HEK293 (cell line): ENCODE data around the gene RO60.

Experiments
- CTCF ChIA-PET: fragments of 350-600 bp; formaldehyde crosslinking; extraction: SDS; loops from one replicate; lab custom pipeline; 2021; ENCODE audit warnings: antibody characterized with exemption; lab: Yijun Ruan, JAX
- POLR2A ChIA-PET: fragments of 300-600 bp; formaldehyde crosslinking; extraction: SDS; loops from one replicate; lab custom pipeline; 2020; ENCODE audit warnings: antibody characterized with exemption, inconsistent platforms; lab: Yijun Ruan, JAX
- H3K27ac ChIP-seq: fragments of 200-500 bp; sonication (Bioruptor generic); 2 replicates; pipeline ENCODE4 v1.5.1; 2014; ENCODE audit warnings: low read depth, low read length, control low read depth, inconsistent platforms; ENCODE audit errors: extremely low read depth
- H3K36me3 ChIP-seq, 2 experiments: fragments of 200-500 bp in 1 of 2; sonication (Bioruptor generic) in 1 of 2; 1 replicate in 1 of 2; 2 replicates in 1 of 2; pipeline ENCODE4 v1.5.1; 2014 to 2017; ENCODE audit warnings: inconsistent platforms in 2 of 2, low read length in 2 of 2; ENCODE audit not compliant: control insufficient read depth in 2 of 2, insufficient read depth in 1 of 2
- H3K4me1 ChIP-seq: fragments of 200-500 bp; sonication (Bioruptor generic); 2 replicates; pipeline ENCODE4 v1.5.1; 2014; ENCODE audit warnings: mild to moderate bottlenecking, low read length, inconsistent platforms; ENCODE audit not compliant: control insufficient read depth, insufficient read depth
- H3K4me3 ChIP-seq: 2 replicates; pipeline ENCODE4 v1.5.1; 2011; ENCODE audit warnings: low read depth, mild to moderate bottlenecking, control low read depth, low read length, moderate library complexity
- H3K9me3 ChIP-seq: fragments of 200-500 bp; sonication (Bioruptor generic); 2 replicates; pipeline ENCODE4 v1.5.1; 2014; ENCODE audit warnings: low read depth, low read length, inconsistent platforms; ENCODE audit not compliant: control insufficient read depth, insufficient read depth
- BCL6B ChIP-seq: fragments of 450-650 bp; formaldehyde crosslinking; IDR thresholded peaks from 2 replicates; pipeline ENCODE4 v1.5.1; 2017; ENCODE audit warnings: missing biosample characterization, missing genetic modification characterization
- FEZF1 ChIP-seq: fragments of 450-650 bp; formaldehyde crosslinking; IDR thresholded peaks from 2 replicates; pipeline ENCODE4 v1.5.1; 2016; ENCODE audit warnings: missing biosample characterization, missing genetic modification characterization
- MEIS1 ChIP-seq: sonication (generic); formaldehyde crosslinking; IDR thresholded peaks from 2 replicates; pipeline ENCODE4 v1.8.1; 2022; ENCODE audit warnings: missing genetic modification reagents, mild to moderate bottlenecking, borderline replicate concordance
- OVOL3 ChIP-seq: fragments of 450-650 bp; formaldehyde crosslinking; IDR thresholded peaks from 2 replicates; pipeline ENCODE4 v1.5.1; 2016; ENCODE audit warnings: missing biosample characterization, missing genetic modification characterization
- PRDM10 ChIP-seq: fragments of 450-650 bp; formaldehyde crosslinking; IDR thresholded peaks from 2 replicates; pipeline ENCODE4 v1.5.1; 2016; ENCODE audit warnings: missing biosample characterization, missing genetic modification characterization
- PRDM4 ChIP-seq: fragments of 450-650 bp; formaldehyde crosslinking; IDR thresholded peaks from 2 replicates; pipeline ENCODE4 v1.5.1; 2017; ENCODE audit warnings: missing biosample characterization, missing genetic modification characterization
- RBAK ChIP-seq: fragments of 450-650 bp; formaldehyde crosslinking; IDR thresholded peaks from 2 replicates; pipeline ENCODE4 v1.5.1; 2016; ENCODE audit warnings: missing biosample characterization, missing genetic modification characterization
- ZBTB17 ChIP-seq: fragments of 450-650 bp; formaldehyde crosslinking; IDR thresholded peaks from 2 replicates; pipeline ENCODE4 v1.5.1; 2016; ENCODE audit warnings: missing biosample characterization, missing genetic modification characterization
- ZIC2 ChIP-seq: fragments of 450-650 bp; formaldehyde crosslinking; IDR thresholded peaks from 2 replicates; pipeline ENCODE4 v1.5.1; 2016; ENCODE audit warnings: missing biosample characterization, missing genetic modification characterization
- ZNF112 ChIP-seq: fragments of 450-650 bp; formaldehyde crosslinking; IDR thresholded peaks from 2 replicates; pipeline ENCODE4 v1.5.0; 2017; ENCODE audit warnings: missing biosample characterization, missing genetic modification characterization
- ZNF155 ChIP-seq: fragments of 450-650 bp; formaldehyde crosslinking; IDR thresholded peaks from 2 replicates; pipeline ENCODE4 v1.5.1; 2016; ENCODE audit warnings: missing biosample characterization, missing genetic modification characterization
- ZNF19 ChIP-seq: fragments of 450-650 bp; formaldehyde crosslinking; IDR thresholded peaks from 2 replicates; pipeline ENCODE4; 2016; ENCODE audit warnings: missing biosample characterization, missing genetic modification characterization, low read depth
- ZNF221 ChIP-seq: fragments of 450-650 bp; formaldehyde crosslinking; IDR thresholded peaks from 2 replicates; pipeline ENCODE4 v1.5.1; 2017; ENCODE audit warnings: missing biosample characterization, missing genetic modification characterization, borderline replicate concordance
- ZNF473 ChIP-seq: fragments of 450-650 bp; formaldehyde crosslinking; IDR thresholded peaks from 2 replicates; pipeline ENCODE4 v1.5.1; 2017; ENCODE audit warnings: missing biosample characterization, missing genetic modification characterization
- ZNF518A ChIP-seq: fragments of 450-650 bp; formaldehyde crosslinking; conservative IDR thresholded peaks from 2 replicates; pipeline ENCODE4 v1.5.1; 2016; ENCODE audit warnings: low read depth, missing biosample characterization, missing genetic modification characterization
- ZNF626 ChIP-seq: fragments of 450-650 bp; sonication (Bioruptor Pico); formaldehyde crosslinking; IDR thresholded peaks from 2 replicates; pipeline ENCODE4 v1.5.1; 2018; ENCODE audit warnings: missing biosample characterization, missing genetic modification characterization, inconsistent platforms
- ZNF629 ChIP-seq: fragments of 450-650 bp; formaldehyde crosslinking; IDR thresholded peaks from 2 replicates; pipeline ENCODE4 v1.5.1; 2017; ENCODE audit warnings: missing biosample characterization, missing genetic modification characterization
- ZNF701 ChIP-seq: fragments of 450-650 bp; formaldehyde crosslinking; IDR thresholded peaks from 2 replicates; pipeline ENCODE4 v1.5.1; 2016; ENCODE audit warnings: missing biosample characterization, missing genetic modification characterization
- ZNF843 ChIP-seq: fragments of 450-650 bp; formaldehyde crosslinking; IDR thresholded peaks from 2 replicates; pipeline ENCODE4 v1.5.1; 2016; ENCODE audit warnings: missing biosample characterization, missing genetic modification characterization
- ZXDB ChIP-seq: fragments of 450-650 bp; formaldehyde crosslinking; IDR thresholded peaks from 2 replicates; pipeline ENCODE4 v1.5.1; 2016; ENCODE audit warnings: missing biosample characterization, missing genetic modification characterization

The RO60 gene

GRCh38 chr1:193069748-193070385, 10.5 kb downstream of the RO60 start (continued):
- TF ChIP-seq PRDM10 (tag by site-specific recombination) (no peak), ZNF843 (no peak), ZXDB (0 out of 2 replicates have a peak, but pooled peaks have one; percentile 16), ZNF19 (tag by site-specific recombination) (no peak), OVOL3 (tag by site-specific recombination) (no peak)

GRCh38 chr1:193070386-193070753, 11.0 kb downstream of the RO60 start:
- POLR2A ChIA-PET: interaction anchor here (0.6 to 2.2 kb wide), 3 partner anchors 11 to 34 kb away, joined by 3 to 10 read pairs (median 9); partner anchors contain the start of genes GLRX2, RO60 and UCHL5
- no peak overlapping the region for H3K4me3 ChIP-seq
- no peak for TF ChIP-seq MEIS1 (CRISPR knock-in tag)
- TF ChIP-seq ZNF518A (tag by site-specific recombination): 0 out of 2 replicates have a peak, but pooled peaks have one; percentile 26
- TF ChIP-seq FEZF1 (tag by site-specific recombination): peak; percentile 36; the same call in 1 of the 2 replicates

GRCh38 chr1:193070942-193071341, 11.5 kb downstream of the RO60 start:
- ChIA-PET POLR2A (interaction anchor here (2.1 to 2.2 kb wide), 2 partner anchors 12 to 34 kb away, joined by 9 to 10 read pairs; partner anchors contain the start of genes GLRX2, RO60 and UCHL5), CTCF (interaction anchor here (0.5 to 1.9 kb wide), 7 partner anchors 14 to 425 kb away, joined by 3 to 6 read pairs (median 4); no protein-coding TSS in a partner anchor)
- no peaks in the 10 kb centered on the region for H3K9me3 ChIP-seq
- H3K4me1 ChIP-seq: peaks cover 9% of the 10 kb centered on the region
- no peak overlapping the region for H3K27ac ChIP-seq
- H3K4me3 ChIP-seq: no peak overlapping the region
- peaks cover 0 to 19% of the 10 kb centered on the region in 2 experiments; a peak in 1 of 3 replicates for H3K36me3 ChIP-seq
- peak; percentile 51 for TF ChIP-seq ZIC2
- no peak for TF ChIP-seq RBAK
- no peak for TF ChIP-seq ZNF221 (tag by site-specific recombination)
- TF ChIP-seq ZBTB17 (tag by site-specific recombination): peak; percentile 83
- no peak for TF ChIP-seq ZNF112 (tag by site-specific recombination)
- peak; percentile 27; the same call in 1 of the 2 replicates for TF ChIP-seq PRDM4 (tag by site-specific recombination)
- TF ChIP-seq BCL6B (tag by site-specific recombination): no peak
- TF ChIP-seq ZNF626 (tag by site-specific recombination): no peak
- TF ChIP-seq ZNF155: no peak
- TF ChIP-seq ZNF629 (tag by site-specific recombination): no peak
- no peak for TF ChIP-seq ZNF701 (tag by site-specific recombination)
- no peak for TF ChIP-seq ZNF473

More at GRCh38 chr1:193070386-193070753, 11.0 kb downstream of the RO60 start:
- Histone ChIP-seq H3K9me3 (no peaks in the 10 kb centered on the region), H3K36me3 (peaks cover 0 to 17% of the 10 kb centered on the region in 2 experiments; a peak in 1 of 3 replicates), H3K4me1 (peaks cover 9% of the 10 kb centered on the region), H3K27ac (no peak overlapping the region)
- CTCF ChIA-PET: interaction anchor here (0.6 to 1.9 kb wide), 6 partner anchors 14 to 510 kb away, joined by 3 to 6 read pairs (median 4); no protein-coding TSS in a partner anchor
